H1 (cell line): ENCODE measurements around the gene CYP2F1. TPM values are rescaled to one million over a fixed set of nuclear protein-coding genes. Genes with fewer than 3 reads are reported as not detected.
"Not testable (repeated sequence)": the region's sequence is repeated elsewhere in the genome, so short reads cannot be mapped to it uniquely, and the experiment has no call there.

Experiments
- CTCF ChIA-PET: fragments of 300-600 bp; sonication (Branson Sonifier 250); formaldehyde crosslinking; loops from one replicate; lab custom pipeline; 2021; ENCODE audit not compliant: partially characterized antibody; lab: Charles Lee
- POLR2A ChIA-PET: fragments of 300-600 bp; sonication (Branson Sonifier 250); formaldehyde crosslinking; loops from one replicate; lab custom pipeline; 2021; ENCODE audit warnings: inconsistent platforms; ENCODE audit not compliant: partially characterized antibody; lab: Charles Lee
- DNase-seq, 2 experiments: peaks; one replicate each; pipeline versions ENCODE4 v3.0.0 to v3.0.0-alpha.2; 2010 to 2022; ENCODE audit warnings: low spot score in 2 of 2, low read depth in 1 of 2, mixed read lengths in 1 of 2
- FAIRE-seq: peaks from 2 replicates; lab custom pipeline; 2011; peaks lifted over from hg19 to GRCh38; lab: Jason Lieb, UNC
- H2AFZ ChIP-seq: 2 replicates; pipeline ENCODE4 v1.8.1; 2012; ENCODE audit warnings: low read length, inconsistent platforms
- H2AK5ac ChIP-seq: 2 replicates; pipeline ENCODE4 v1.6.1; 2013; ENCODE audit warnings: low read depth, low read length
- H2BK120ac ChIP-seq: replicated peaks from 2 replicates; pipeline ENCODE3; 2013; ENCODE audit warnings: low read depth, low read length, inconsistent platforms
- H2BK12ac ChIP-seq: 2 replicates; pipeline ENCODE4 v1.6.1; 2013; ENCODE audit warnings: low read depth, low read length
- H2BK15ac ChIP-seq: 2 replicates; pipeline ENCODE4 v1.6.1; 2013; ENCODE audit warnings: low read length
- H2BK20ac ChIP-seq: 2 replicates; pipeline ENCODE4 v1.6.1; 2013; ENCODE audit warnings: low read length
- H2BK5ac ChIP-seq: 2 replicates; pipeline ENCODE4 v1.6.1; 2013; ENCODE audit warnings: low read depth, low read length
- H3K14ac ChIP-seq: 2 replicates; pipeline ENCODE4 v1.6.1; 2013; ENCODE audit warnings: inconsistent platforms; ENCODE audit not compliant: insufficient read length
- H3K18ac ChIP-seq: 2 replicates; pipeline ENCODE4 v1.6.1; 2013; ENCODE audit warnings: low read length; ENCODE audit errors: extremely low read depth
- H3K23ac ChIP-seq: 2 replicates; pipeline ENCODE4 v1.6.1; 2013; ENCODE audit warnings: inconsistent platforms; ENCODE audit not compliant: insufficient read length
- H3K23me2 ChIP-seq: 2 replicates; pipeline ENCODE4 v1.6.1; 2013; ENCODE audit warnings: low read depth, low read length
- H3K27ac ChIP-seq: 2 replicates; pipeline ENCODE4 v1.6.1; 2011; ENCODE audit warnings: low read depth, low read length, inconsistent platforms
- H3K27me3 ChIP-seq, 4 experiments: replicated peaks in 1 of 4; 1 replicate in 1 of 4; 2 replicates in 3 of 4; pipeline versions ENCODE4 v1.6.1 to v1.8.1; 2011 to 2013; ENCODE audit warnings: low read length in 3 of 4, mild to moderate bottlenecking in 3 of 4, inconsistent platforms in 2 of 4, mixed read lengths in 2 of 4, moderate library complexity in 1 of 4; ENCODE audit not compliant: control insufficient read depth in 3 of 4, insufficient read depth in 3 of 4; ENCODE audit errors: extremely low read depth in 1 of 4
- H3K36me3 ChIP-seq, 4 experiments: 2 replicates each; pipeline versions ENCODE4 v1.6.1 to v1.8.1; 2011 to 2013; ENCODE audit warnings: mild to moderate bottlenecking in 4 of 4, low read length in 3 of 4, moderate library complexity in 2 of 4, control low read depth in 1 of 4, inconsistent platforms in 1 of 4; ENCODE audit not compliant: insufficient read depth in 4 of 4, control insufficient read depth in 2 of 4
- H3K4ac ChIP-seq: replicated peaks from 2 replicates; pipeline ENCODE3; 2013; ENCODE audit warnings: low read length, low read depth, mixed read lengths, inconsistent platforms; ENCODE audit not compliant: insufficient read length
- H3K4me1 ChIP-seq, 4 experiments: replicated peaks in 1 of 4; 1 replicate in 1 of 4; 2 replicates in 3 of 4; pipeline versions ENCODE4 v1.6.1 to v1.8.1; 2011 to 2013; ENCODE audit warnings: low read length in 3 of 4, inconsistent platforms in 2 of 4, mixed read lengths in 1 of 4; ENCODE audit not compliant: insufficient read depth in 4 of 4, control insufficient read depth in 3 of 4
- H3K4me2 ChIP-seq, 2 experiments: 2 replicates each; pipeline versions ENCODE4 v1.6.1 to v1.8.1; 2011 to 2013; ENCODE audit warnings: low read depth in 2 of 2, low read length in 2 of 2, control low read depth in 1 of 2, inconsistent platforms in 1 of 2, mild to moderate bottlenecking in 1 of 2; ENCODE audit not compliant: insufficient read depth in 1 of 2
- H3K4me3 ChIP-seq, 4 experiments: fragments of 200-600, 300-600 bp in 1 of 4; sonication (generic), shearing (Covaris generic), sonication (Bioruptor Twin) in 1 of 4; 2 replicates each; pipeline versions ENCODE4 v1.5.1 to v1.8.1; 2011 to 2016; ENCODE audit warnings: low read length in 4 of 4, low read depth in 3 of 4, control low read depth in 2 of 4, inconsistent platforms in 2 of 4, mild to moderate bottlenecking in 2 of 4, mixed read lengths in 1 of 4, moderate library complexity in 1 of 4; ENCODE audit not compliant: insufficient read depth in 2 of 4; ENCODE audit errors: extremely low read depth in 1 of 4
- H3K56ac ChIP-seq: replicated peaks from 2 replicates; pipeline ENCODE3; 2013; ENCODE audit warnings: low read depth, mild to moderate bottlenecking, mixed read lengths, low read length, inconsistent platforms; ENCODE audit not compliant: insufficient read length
- H3K79me1 ChIP-seq: 2 replicates; pipeline ENCODE4 v1.6.1; 2013; ENCODE audit warnings: low read depth, low read length, control low read depth
- H3K79me2 ChIP-seq, 2 experiments: 2 replicates each; pipeline versions ENCODE4 v1.6.1 to v1.8.1; 2012 to 2013; ENCODE audit warnings: low read length in 2 of 2, mild to moderate bottlenecking in 2 of 2, inconsistent platforms in 1 of 2; ENCODE audit not compliant: insufficient read depth in 2 of 2, control insufficient read depth in 1 of 2
- H3K9ac ChIP-seq, 4 experiments: replicated peaks in 1 of 4; 1 replicate in 1 of 4; 2 replicates in 3 of 4; pipeline versions ENCODE4 v1.6.1 to v1.8.1; 2011 to 2013; ENCODE audit warnings: low read depth in 3 of 4, low read length in 3 of 4, control low read depth in 2 of 4, mild to moderate bottlenecking in 2 of 4, moderate library complexity in 2 of 4, inconsistent platforms in 1 of 4; ENCODE audit errors: extremely low read depth in 1 of 4
- H3K9me3 ChIP-seq, 2 experiments: 2 replicates each; pipeline versions ENCODE4 v1.6.1 to v1.8.1; 2012 to 2013; ENCODE audit warnings: mild to moderate bottlenecking in 2 of 2, moderate library complexity in 2 of 2, control low read depth in 1 of 2, inconsistent platforms in 1 of 2, low read depth in 1 of 2, low read length in 1 of 2, mixed read lengths in 1 of 2; ENCODE audit not compliant: insufficient read depth in 2 of 2
- H4K20me1 ChIP-seq, 2 experiments: replicated peaks in 1 of 2; 2 replicates each; pipeline versions ENCODE3 to v1.8.1; 2011 to 2013; ENCODE audit warnings: inconsistent platforms in 2 of 2, low read length in 2 of 2, mild to moderate bottlenecking in 1 of 2; ENCODE audit not compliant: insufficient read depth in 2 of 2, control insufficient read depth in 1 of 2
- H4K5ac ChIP-seq: 2 replicates; pipeline ENCODE4 v1.6.1; 2013; ENCODE audit warnings: low read length, low read depth, mixed read lengths, inconsistent platforms; ENCODE audit not compliant: insufficient read length
- H4K8ac ChIP-seq: 2 replicates; pipeline ENCODE4 v1.8.0; 2013; ENCODE audit warnings: mild to moderate bottlenecking, moderate library complexity, low read length, inconsistent platforms; ENCODE audit not compliant: insufficient read depth; ENCODE audit errors: extremely low read depth
- H4K91ac ChIP-seq: replicated peaks from 2 replicates; pipeline ENCODE3; 2013; ENCODE audit warnings: low read length, mixed read lengths, inconsistent platforms; ENCODE audit not compliant: insufficient read length
- CTCF ChIP-seq, 3 experiments: IDR thresholded peaks; 1 replicate in 2 of 3; 2 replicates in 1 of 3; pipeline versions ENCODE4 v1.5.1 to v1.6.1; 2011; ENCODE audit warnings: low read length in 3 of 3, mild to moderate bottlenecking in 3 of 3, inconsistent platforms in 2 of 3, low read depth in 1 of 3, moderate library complexity in 1 of 3; ENCODE audit not compliant: insufficient read depth in 1 of 3; ENCODE audit errors: control extremely low read depth in 1 of 3
- KDM1A ChIP-seq: fragments of 200-600, 300-600 bp; sonication (generic); IDR thresholded peaks from 2 replicates; pipeline ENCODE4 v1.7.1; 2016; ENCODE audit warnings: mild to moderate bottlenecking, low read length, borderline replicate concordance
- NANOG ChIP-seq: IDR thresholded peaks from 2 replicates; pipeline ENCODE4 v1.6.1; 2011; ENCODE audit warnings: low read length, low read depth, mild to moderate bottlenecking, inconsistent platforms; ENCODE audit not compliant: insufficient read depth, poor library complexity, severe bottlenecking
- RAD21 ChIP-seq, 2 experiments: IDR thresholded peaks in 1 of 2; conservative IDR thresholded peaks in 1 of 2; 2 replicates each; pipeline ENCODE4 v1.6.1; 2011; ENCODE audit warnings: low read depth in 2 of 2, low read length in 2 of 2, improper control_type of control experiment in 1 of 2, inconsistent platforms in 1 of 2, mild to moderate bottlenecking in 1 of 2, moderate library complexity in 1 of 2
- SP1 ChIP-seq: IDR thresholded peaks from 2 replicates; pipeline ENCODE4 v1.6.1; 2011; ENCODE audit warnings: low read depth, low read length
- TEAD4 ChIP-seq: IDR thresholded peaks from 2 replicates; pipeline ENCODE4 v1.6.1; 2012; ENCODE audit warnings: low read depth, low read length, inconsistent platforms, mixed read lengths
- WGBS, 2 experiments: shearing (Covaris generic) in 1 of 2; methylation state at CpG; one replicate each; pipeline versions ENCODE4 v1.1.6 to v1.1.7; 2013 to 2015; ENCODE audit warnings: low lambda C conversion rate in 2 of 2, mixed read lengths in 2 of 2, inconsistent platforms in 1 of 2, low coverage in 1 of 2, missing lambda C conversion rate in 1 of 2; ENCODE audit not compliant: insufficient replicate concordance in 2 of 2, insufficient coverage in 1 of 2, insufficient read length in 1 of 2; ENCODE audit errors: extremely low coverage in 1 of 2, missing lambda C conversion rate in 1 of 2; 5-methylcytosine and 5-hydroxymethylcytosine counted together
- polyA plus RNA-seq, 7 experiments: library from polyadenylated mRNA; depleted of rRNA in 3 of 7; stranded (reverse) in 5 of 7; unstranded in 2 of 7; fragments of >200 nt in 5 of 7; fragments of 200-250 nt in 2 of 7; gene quantifications; 1 replicate in 5 of 7; 2 replicates in 1 of 7; 4 replicates in 1 of 7; pipeline versions ENCODE4 v1.2.1 to v1.2.3, GENCODE V29; 2011 to 2013; ENCODE audit warnings: missing spikeins in 2 of 7, mixed read lengths in 2 of 7
- total RNA-seq: library from RNA; stranded (reverse); fragmentation: NEBNext Ultra II Directional; extraction: Animal tissue kit (Norgen Biotek cat#: 25700); gene quantifications from 2 replicates; pipeline ENCODE4 v1.2.1, GENCODE V29; 2021

Gene CYP2F1
- total and polyA plus RNA-seq, 2 of the 8 experiments (the other 6 are each of a cell fraction or from before 2014, with no cell fraction given), result 0.17 TPM; not detected in 1

GRCh38 chr19:41126765-41127203 is 12.6 kb downstream of the CYP2F1 start:
- not testable (repeated sequence) for H3K9me3 ChIP-seq, H3K36me3 ChIP-seq, H3K4me3 ChIP-seq, H3K23ac ChIP-seq, H3K56ac ChIP-seq, H2BK15ac ChIP-seq, H3K4me2 ChIP-seq, H4K5ac ChIP-seq, H4K91ac ChIP-seq, H2BK12ac ChIP-seq, H4K8ac ChIP-seq, H2AK5ac ChIP-seq, H3K4ac ChIP-seq, H3K27me3 ChIP-seq, H3K9ac ChIP-seq, H3K23me2 ChIP-seq, H3K79me1 ChIP-seq, H4K20me1 ChIP-seq, H3K14ac ChIP-seq, H3K27ac ChIP-seq, H2AFZ ChIP-seq, H3K4me1 ChIP-seq, H3K18ac ChIP-seq, H3K79me2 ChIP-seq, H2BK120ac ChIP-seq, H2BK5ac ChIP-seq, H2BK20ac ChIP-seq
- TF ChIP-seq TEAD4 (peak; percentile 73; the same call in 1 of the 2 replicates), NANOG (peak; percentile 27), CTCF (IDR thresholded peaks at IDR 0.05; ENCODE audit: control extremely low read depth in 1 of 3, insufficient read depth in 1 of 3, low read depth in 1 of 3, low read length in 3 of 3) (peak in 2 of 3 experiments; percentile 45 to 56; a peak in 2 of 4 replicates), SP1 (peak; percentile 17; the same call in 1 of the 2 replicates), RAD21 (IDR thresholded peaks at IDR 0.05 in 1 of 2, conservative IDR thresholded peaks at IDR 0.05 in 1 of 2; ENCODE audit: low read depth in 2 of 2, low read length in 2 of 2) (peak; percentile 40 to 55), KDM1A (peak; percentile 63; the same call in 1 of the 2 replicates)
- WGBS, 2 experiments, result 2% methylated on average over 2 of the region's 2 CpGs; no CpG with 5 or more reads in 1 of the 2 experiments
- ChIA-PET POLR2A (interaction anchor here (0.6 to 0.7 kb wide), 2 partner anchors 16 to 346 kb away, joined by 3 read pairs; no protein-coding TSS in a partner anchor), CTCF (interaction anchor here (0.6 to 2.1 kb wide), 23 partner anchors 8 to 237 kb away, joined by 3 to 8 read pairs (median 4); partner anchors contain the start of genes B9D2, CYP2A13 and HNRNPUL1)
- FAIRE-seq (peak; percentile 98), DNase-seq (peak; percentile 27 to 73)
